Activated B cell treated with CpG ODN at 0.5 μM for 24 hours (primary cell): ENCODE results near the gene DUSP28. TPM values are rescaled to one million over a fixed set of nuclear protein-coding genes. Genes with fewer than 3 reads are reported as not detected.

Source experiments
- ATAC-seq: fragments of 200-7000 bp; cut with Tn5 transposase; one replicate; pipeline ENCODE4 v1.10.0; 2021; ENCODE audit warnings: low read depth, mild to moderate bottlenecking, moderate library complexity
- CTCF ChIA-PET: fragments of 350-600 bp; sonication (Branson Sonifier 250); formaldehyde crosslinking; loops from one replicate; lab custom pipeline; 2021; ENCODE audit warnings: antibody characterized with exemption; lab: Charles Lee
- POLR2A ChIA-PET: fragments of 350-600 bp; sonication (Branson Sonifier 250); formaldehyde crosslinking; loops from one replicate; lab custom pipeline; 2021; ENCODE audit warnings: antibody characterized with exemption; lab: Charles Lee
- DNase-seq: peaks from one replicate; pipeline ENCODE4 v3.0.0; 2022
- H3K27ac Mint-ChIP-seq: one replicate; pipeline ENCODE4 v1.8.0; 2020; ENCODE audit warnings: mixed read lengths
- H3K27me3 Mint-ChIP-seq: one replicate; pipeline ENCODE4 v1.8.0; 2021; ENCODE audit warnings: mixed read lengths
- H3K36me3 Mint-ChIP-seq: one replicate; pipeline ENCODE4 v1.8.0; 2021; ENCODE audit warnings: low read depth, mixed read lengths
- H3K4me1 Mint-ChIP-seq: one replicate; pipeline ENCODE4 v1.8.0; 2021; ENCODE audit warnings: mixed read lengths
- H3K4me3 Mint-ChIP-seq: one replicate; pipeline ENCODE4 v1.8.0; 2020; ENCODE audit warnings: mild to moderate bottlenecking, mixed read lengths
- H3K9me3 Mint-ChIP-seq: one replicate; pipeline ENCODE4 v1.8.0; 2020; ENCODE audit warnings: mixed read lengths
- CTCF ChIP-seq: fragments of 200-600 bp; IDR thresholded peaks from one replicate; pipeline ENCODE4 v1.8.0; 2022; ENCODE audit warnings: antibody characterized with exemption, mild to moderate bottlenecking
- intact Hi-C: fragments of 100-400 bp; cut with micrococcal nuclease; formaldehyde crosslinking; loops from one replicate; pipeline ENCODE4 v1.15.1; 2024
- total RNA-seq: library from RNA; stranded (reverse); gene quantifications from 2 replicates; pipeline ENCODE4 v1.2.3, GENCODE V29; 2022

Gene DUSP28
- total RNA-seq, 1 donor from 2014 or later, result 11.5 TPM

- no peak overlapping the region for H3K27ac Mint-ChIP-seq
Observed at GRCh38 chr2:240576036-240576435, 15.9 kb downstream of the DUSP28 start.

DNA sequence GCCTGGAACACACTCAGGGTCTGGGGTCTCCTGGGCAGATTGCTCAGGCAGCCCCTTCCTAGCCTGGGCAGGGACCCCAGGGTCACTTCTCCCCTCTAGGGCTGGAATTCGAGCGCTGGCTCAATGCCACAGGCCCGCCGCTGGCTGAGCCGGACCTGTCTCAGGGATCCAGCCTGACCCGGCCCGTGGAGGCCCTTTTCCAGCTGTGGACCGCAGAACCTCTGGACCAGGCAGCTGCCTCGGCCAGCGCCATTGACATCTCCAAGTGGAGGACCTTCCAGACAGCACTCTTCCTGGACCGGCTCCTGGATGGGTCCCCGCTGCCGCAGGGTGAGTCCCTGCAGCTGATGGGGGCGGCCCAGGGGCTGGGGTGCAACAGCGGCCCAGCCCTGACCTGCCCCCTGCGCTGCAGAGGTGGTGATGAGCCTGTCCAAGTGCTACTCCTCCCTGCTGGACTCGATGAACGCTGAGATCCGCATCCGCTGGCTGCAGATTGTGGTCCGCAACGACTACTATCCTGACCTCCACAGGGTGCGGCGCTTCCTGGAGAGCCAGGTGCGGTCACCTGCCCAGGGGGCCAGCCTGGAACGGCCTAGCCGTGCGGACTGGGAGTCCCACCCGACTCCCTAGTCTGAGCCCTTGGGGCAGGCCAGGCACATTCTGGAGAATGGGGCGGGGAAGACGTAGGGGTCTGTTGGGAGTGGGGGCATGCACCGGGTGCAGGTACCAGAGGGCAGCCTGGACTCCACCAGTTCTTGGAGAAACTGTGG, 16.5 kb downstream of the DUSP28 start:
- peaks cover 20% of the 10 kb centered on the region for H3K4me1 Mint-ChIP-seq
- H3K9me3 Mint-ChIP-seq, result no peaks in the 10 kb centered on the region
- intact Hi-C loops, result no loop called here
- H3K27ac Mint-ChIP-seq, result no peak overlapping the region
- ChIA-PET POLR2A (interaction anchor here (1.2 to 1.9 kb wide), 3 partner anchors 10 to 15 kb away, joined by 3 to 6 read pairs (median 4); partner anchors contain the start of gene CAPN10), CTCF (no interaction called here)
- H3K36me3 Mint-ChIP-seq, result peaks cover 48% of the 10 kb centered on the region
- no peak for ATAC-seq
- H3K4me3 Mint-ChIP-seq, result no peak overlapping the region
- no peaks in the 10 kb centered on the region for H3K27me3 Mint-ChIP-seq
- TF ChIP-seq CTCF, result no peak
- DNase-seq, result no peak

More at GRCh38 chr2:240576036-240576435, 15.9 kb downstream of the DUSP28 start:
- ATAC-seq, result no peak
- DNase-seq, result no peak
- POLR2A ChIA-PET, result no interaction called here
- Mint-ChIP-seq H3K4me3 (no peak overlapping the region), H3K36me3 (peaks cover 48% of the 10 kb centered on the region), H3K27me3 (no peaks in the 10 kb centered on the region), H3K9me3 (no peaks in the 10 kb centered on the region), H3K4me1 (peaks cover 22% of the 10 kb centered on the region)
- TF ChIP-seq CTCF, result no peak
- intact Hi-C loops, result no loop called here
- CTCF ChIA-PET, result no interaction called here

DNA sequence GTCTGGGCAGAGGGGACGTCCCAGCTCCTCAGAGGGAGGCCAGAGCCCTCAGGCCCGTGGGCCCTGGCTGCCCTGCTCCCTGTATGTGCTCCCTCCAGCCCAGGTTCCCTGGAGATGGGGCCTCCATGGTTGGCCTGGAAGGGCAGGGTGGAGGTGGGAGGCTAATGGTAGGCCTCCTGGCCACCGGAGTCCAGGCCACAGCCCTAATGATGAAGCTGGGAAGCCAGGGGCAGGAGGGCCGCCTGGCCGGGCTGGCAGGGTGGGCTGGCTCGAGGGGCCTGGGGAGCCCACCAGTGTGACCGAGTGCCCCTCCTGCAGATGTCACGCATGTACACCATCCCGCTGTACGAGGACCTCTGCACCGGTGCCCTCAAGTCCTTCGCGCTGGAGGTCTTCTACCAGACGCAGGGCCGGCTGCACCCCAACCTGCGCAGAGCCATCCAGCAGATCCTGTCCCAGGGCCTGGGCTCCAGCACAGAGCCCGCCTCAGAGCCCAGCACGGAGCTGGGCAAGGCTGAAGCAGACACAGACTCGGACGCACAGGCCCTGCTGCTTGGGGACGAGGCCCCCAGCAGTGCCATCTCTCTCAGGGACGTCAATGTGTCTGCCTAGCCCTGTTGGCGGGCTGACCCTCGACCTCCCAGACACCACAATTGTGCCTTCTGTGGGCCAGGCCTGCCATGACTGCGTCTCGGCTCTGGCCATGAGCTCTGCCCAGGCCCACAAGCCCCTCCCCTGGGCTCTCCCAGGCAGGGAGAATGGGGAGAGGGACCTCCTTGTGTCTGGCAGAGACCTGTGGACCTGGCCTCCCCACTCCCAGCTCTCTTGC, 17.3 kb downstream of the DUSP28 start:
- no peak for TF ChIP-seq CTCF
- intact Hi-C loops, result no loop called here

GRCh38 chr2:240578110-240578450, 17.9 kb downstream of the DUSP28 start:
- H3K27me3 Mint-ChIP-seq, result no peaks in the 10 kb centered on the region
- no peak overlapping the region for H3K4me3 Mint-ChIP-seq
- DNase-seq, result no peak
- TF ChIP-seq CTCF, result no peak
- peaks cover 51% of the 10 kb centered on the region for H3K36me3 Mint-ChIP-seq
- no peak for ATAC-seq
- no peak overlapping the region for H3K27ac Mint-ChIP-seq
- intact Hi-C loops, result no loop called here
- ChIA-PET CTCF (no interaction called here), POLR2A (interaction anchor here (1.2 to 1.9 kb wide), 3 partner anchors 9 to 17 kb away, joined by 3 to 6 read pairs (median 4); partner anchors contain the start of gene CAPN10)
- H3K4me1 Mint-ChIP-seq, result peaks cover 30% of the 10 kb centered on the region
- no peaks in the 10 kb centered on the region for H3K9me3 Mint-ChIP-seq

More for the DNA sequence above, 17.3 kb downstream of the DUSP28 start:
- Mint-ChIP-seq H3K27ac (no peak overlapping the region), H3K4me3 (no peak overlapping the region), H3K4me1 (peaks cover 29% of the 10 kb centered on the region), H3K36me3 (peaks cover 51% of the 10 kb centered on the region), H3K27me3 (no peaks in the 10 kb centered on the region), H3K9me3 (no peaks in the 10 kb centered on the region)
- no peak for DNase-seq
- ATAC-seq, result no peak
- ChIA-PET POLR2A (interaction anchor here (1.2 to 1.9 kb wide), 3 partner anchors 9 to 16 kb away, joined by 3 to 6 read pairs (median 4); partner anchors contain the start of gene CAPN10), CTCF (no interaction called here)

DNA sequence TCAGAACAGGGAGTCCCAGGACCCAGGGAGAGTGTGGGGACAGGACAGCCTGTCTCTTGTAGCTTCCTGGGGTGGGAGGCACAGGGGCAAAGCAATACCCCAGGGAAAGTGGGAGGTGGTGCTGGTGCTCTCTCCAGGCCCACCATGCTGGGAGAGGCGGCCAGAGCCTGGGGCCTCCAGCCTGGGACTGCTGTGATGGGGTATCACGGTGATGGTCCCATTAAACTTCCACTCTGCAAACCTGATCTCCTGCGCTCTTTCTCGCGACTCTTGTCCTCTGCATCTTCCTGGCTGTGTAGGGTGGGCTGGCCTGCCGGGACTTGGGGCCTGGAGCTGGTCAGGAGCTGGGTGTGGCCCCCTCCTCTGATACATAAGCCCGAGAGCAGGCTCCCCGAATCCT, 18.3 kb downstream of the DUSP28 start:
- POLR2A ChIA-PET, result interaction anchor here (1.3 to 1.9 kb wide), 2 partner anchors 8 to 12 kb away, joined by 3 to 6 read pairs; partner anchors contain the start of gene CAPN10
- CTCF ChIA-PET, result no interaction called here
- Mint-ChIP-seq H3K27me3 (no peaks in the 10 kb centered on the region), H3K4me3 (no peak overlapping the region), H3K27ac (no peak overlapping the region), H3K4me1 (peaks cover 32% of the 10 kb centered on the region), H3K36me3 (peaks cover 51% of the 10 kb centered on the region), H3K9me3 (no peaks in the 10 kb centered on the region)
- ATAC-seq, result no peak
- intact Hi-C loops, result no loop called here
- DNase-seq, result no peak
- TF ChIP-seq CTCF, result no peak
